ES-I3 (cell line): Measurements from ENCODE around the gene PLEKHG4B.

ENCODE experiments used
- H3K36me3 ChIP-seq: 2 replicates; pipeline ENCODE4 v1.6.1; 2013; ENCODE audit warnings: mild to moderate bottlenecking, low read length, control low read depth, moderate library complexity; ENCODE audit not compliant: insufficient read depth
- H3K4me1 ChIP-seq: 2 replicates; pipeline ENCODE4 v1.6.1; 2013; ENCODE audit warnings: mild to moderate bottlenecking, control low read depth, low read length; ENCODE audit not compliant: insufficient read depth
- H3K9ac ChIP-seq: 2 replicates; pipeline ENCODE4 v1.6.1; 2013; ENCODE audit warnings: low read depth, mild to moderate bottlenecking, low read length, moderate library complexity
- H3K9me3 ChIP-seq: 2 replicates; pipeline ENCODE4 v1.6.1; 2013; ENCODE audit warnings: mild to moderate bottlenecking, low read length, moderate library complexity; ENCODE audit not compliant: control insufficient read depth, insufficient read depth

PLEKHG4B gene

GRCh38 chr5:81391-82021, 10.5 kb upstream of the PLEKHG4B start:
- Histone ChIP-seq H3K4me1 (peaks cover 19% of the 10 kb centered on the region), H3K36me3 (no peaks in the 10 kb centered on the region), H3K9ac (no peak overlapping the region), H3K9me3 (no peaks in the 10 kb centered on the region)

GRCh38 chr5:82097-82496, 9.9 kb upstream of the PLEKHG4B start:
- no peaks in the 10 kb centered on the region for H3K36me3 ChIP-seq
- peaks cover 19% of the 10 kb centered on the region for H3K4me1 ChIP-seq
- 0 out of 2 replicates have a peak overlapping the region, but pooled peaks have one; percentile 9 for H3K9ac ChIP-seq
- H3K9me3 ChIP-seq = no peaks in the 10 kb centered on the region

GRCh38 chr5:82570-82969, 9.4 kb upstream of the PLEKHG4B start:
- no peaks in the 10 kb centered on the region for H3K36me3 ChIP-seq
- H3K9ac ChIP-seq = 0 out of 2 replicates have a peak overlapping the region, but pooled peaks have one; percentile 9
- H3K9me3 ChIP-seq = no peaks in the 10 kb centered on the region
- peaks cover 19% of the 10 kb centered on the region for H3K4me1 ChIP-seq

- Histone ChIP-seq H3K9ac (no peak overlapping the region), H3K4me1 (peaks cover 19% of the 10 kb centered on the region), H3K36me3 (no peaks in the 10 kb centered on the region), H3K9me3 (no peaks in the 10 kb centered on the region)
Observed at GRCh38 chr5:83029-83428, 8.9 kb upstream of the PLEKHG4B start.

GRCh38 chr5:85334-85995, 6.5 kb upstream of the PLEKHG4B start:
- Histone ChIP-seq H3K36me3 (no peaks in the 10 kb centered on the region), H3K4me1 (peaks cover 25% of the 10 kb centered on the region), H3K9me3 (no peaks in the 10 kb centered on the region), H3K9ac (no peak overlapping the region)

- H3K36me3 ChIP-seq = no peaks in the 10 kb centered on the region
- H3K9me3 ChIP-seq = no peaks in the 10 kb centered on the region
- peaks cover 16% of the 10 kb centered on the region; the same call in 1 of the 2 replicates for H3K4me1 ChIP-seq
- H3K9ac ChIP-seq = no peak overlapping the region
Observed at GRCh38 chr5:89337-90286, 2.4 kb upstream of the PLEKHG4B start.

GRCh38 chr5:90590-91547, 1.1 kb upstream of the PLEKHG4B start:
- peak overlapping the region; percentile 65 for H3K9ac ChIP-seq
- no peaks in the 10 kb centered on the region for H3K36me3 ChIP-seq
- peaks cover 13% of the 10 kb centered on the region; the same call in 1 of the 2 replicates for H3K4me1 ChIP-seq
- no peaks in the 10 kb centered on the region for H3K9me3 ChIP-seq

GRCh38 chr5:92401-93220, 643 bp downstream of the PLEKHG4B start:
- Histone ChIP-seq H3K4me1 (peaks cover 13% of the 10 kb centered on the region; the same call in 1 of the 2 replicates), H3K9me3 (no peaks in the 10 kb centered on the region; the same call in 1 of the 2 replicates), H3K9ac (peak overlapping the region; percentile 65), H3K36me3 (no peaks in the 10 kb centered on the region; the same call in 1 of the 2 replicates)

- H3K9ac ChIP-seq = peak overlapping the region; percentile 65; the same call in 1 of the 2 replicates
- no peaks in the 10 kb centered on the region; the same call in 1 of the 2 replicates for H3K9me3 ChIP-seq
- peaks cover 13% of the 10 kb centered on the region; the same call in 1 of the 2 replicates for H3K4me1 ChIP-seq
- peaks cover 3% of the 10 kb centered on the region; the same call in 1 of the 2 replicates for H3K36me3 ChIP-seq
Observed at GRCh38 chr5:93221-93980, 1.4 kb downstream of the PLEKHG4B start.

- peaks cover 3% of the 10 kb centered on the region; the same call in 1 of the 2 replicates for H3K36me3 ChIP-seq
- H3K4me1 ChIP-seq = peaks cover 13% of the 10 kb centered on the region
- no peaks in the 10 kb centered on the region; the same call in 1 of the 2 replicates for H3K9me3 ChIP-seq
- H3K9ac ChIP-seq = no peak overlapping the region
Observed at GRCh38 chr5:94113-94892, 2.3 kb downstream of the PLEKHG4B start.

GRCh38 chr5:95241-95980, 3.4 kb downstream of the PLEKHG4B start:
- H3K9ac ChIP-seq = no peak overlapping the region

More at GRCh38 chr5:95241-95980, 3.4 kb downstream of the PLEKHG4B start:
- Histone ChIP-seq H3K9me3 (no peaks in the 10 kb centered on the region; the same call in 1 of the 2 replicates), H3K36me3 (peaks cover 3% of the 10 kb centered on the region; the same call in 1 of the 2 replicates), H3K4me1 (peaks cover 7% of the 10 kb centered on the region)
